HUDEP-2 (cell line): ENCODE data around the gene CAMTA1.

Experiments used
- DNase-seq, 76 experiments: peaks; one replicate each; lab custom pipeline; 2025; ENCODE audit not compliant: unreplicated experiment in 76 of 76; lab: John Stamatoyannopoulos, UW

The CAMTA1 gene

GRCh38 chr1:7263021-7263960 lies 478.0 kb downstream of the CAMTA1 start:
- no peak for DNase-seq

- DNase-seq, result no peak
Measured at GRCh38 chr1:7264101-7264500, 478.8 kb downstream of the CAMTA1 start.

- DNase-seq, result no peak
Measured at GRCh38 chr1:7265771-7266371, 480.6 kb downstream of the CAMTA1 start.

GRCh38 chr1:7266561-7266960 lies 481.3 kb downstream of the CAMTA1 start:
- no peak for DNase-seq

GRCh38 chr1:7267493-7267892 lies 482.2 kb downstream of the CAMTA1 start:
- DNase-seq, result no peak

- DNase-seq, result no peak
Measured at GRCh38 chr1:7268983-7269382, 483.7 kb downstream of the CAMTA1 start.

- no peak for DNase-seq
Measured at GRCh38 chr1:7269525-7269924, 484.3 kb downstream of the CAMTA1 start.

GRCh38 chr1:7274256-7274655 lies 489.0 kb downstream of the CAMTA1 start:
- DNase-seq, result no peak

- DNase-seq, result no peak
Measured at GRCh38 chr1:7278045-7278444, 492.8 kb downstream of the CAMTA1 start.

GRCh38 chr1:7278827-7279765 lies 493.8 kb downstream of the CAMTA1 start:
- no peak for DNase-seq

- no peak for DNase-seq
Measured at GRCh38 chr1:7279769-7280168, 494.5 kb downstream of the CAMTA1 start.

GRCh38 chr1:7280347-7280960 lies 495.2 kb downstream of the CAMTA1 start:
- DNase-seq, result no peak

GRCh38 chr1:7281821-7282220 lies 496.6 kb downstream of the CAMTA1 start:
- no peak for DNase-seq

GRCh38 chr1:7284839-7285435 lies 499.7 kb downstream of the CAMTA1 start:
- no peak for DNase-seq

- no peak for DNase-seq
Measured at GRCh38 chr1:7285856-7286454, 500.7 kb downstream of the CAMTA1 start.

GRCh38 chr1:7287013-7287412 lies 501.8 kb downstream of the CAMTA1 start:
- DNase-seq, result no peak

GRCh38 chr1:7288992-7289391 lies 503.7 kb downstream of the CAMTA1 start:
- no peak for DNase-seq

- no peak for DNase-seq
Measured at GRCh38 chr1:7289694-7290093, 504.4 kb downstream of the CAMTA1 start.

- DNase-seq, result no peak
Measured at GRCh38 chr1:7290971-7291970, 506.0 kb downstream of the CAMTA1 start.
